PC-3 (cell line): Measurements from ENCODE around the gene EXOC7. TPM values are rescaled to one million over a fixed set of nuclear protein-coding genes. Genes with fewer than 3 reads are reported as not detected.
"Not testable (repeated sequence)": the region's sequence is repeated elsewhere in the genome, so short reads cannot be mapped to it uniquely, and the experiment has no call there.

ENCODE experiments used
- ATAC-seq: fragments of 200-7000 bp; cut with Tn5 transposase; 2 replicates; pipeline ENCODE4 v1.9.1; 2020; ENCODE audit warnings: mild to moderate bottlenecking, moderate library complexity
- BruUV-seq: library from RNA; stranded (reverse); fragments of 400-500 nt; replicated peaks from 2 replicates; lab custom pipeline; 2021; lab: Mats Ljungman, UMichigan
- CTCF ChIA-PET: fragments of 300-600 bp; sonication (Branson Sonifier 250); formaldehyde crosslinking; loops from one replicate; lab custom pipeline; 2022; ENCODE audit warnings: antibody characterized with exemption; lab: Charles Lee
- POLR2A ChIA-PET: fragments of 300-600 bp; sonication (Branson Sonifier 250); formaldehyde crosslinking; loops from one replicate; lab custom pipeline; 2022; ENCODE audit warnings: antibody characterized with exemption; ENCODE audit not compliant: unreplicated experiment; lab: Charles Lee
- DNase-seq: peaks from one replicate; pipeline ENCODE4 v3.0.0-alpha.2; 2015
- H2AFZ ChIP-seq: fragments of 300-600 bp; sonication (generic); 2 replicates; pipeline ENCODE4 v1.6.0; 2016; ENCODE audit warnings: antibody characterized with exemption, low read length
- H3F3A ChIP-seq: fragments of 300-600 bp; sonication (generic); one replicate; pipeline ENCODE4 v1.6.0; 2017; ENCODE audit warnings: antibody characterized with exemption, low read length, control low read depth, mild to moderate bottlenecking; ENCODE audit not compliant: unreplicated experiment
- H3K27ac ChIP-seq: fragments of 300-600 bp; sonication (generic); 2 replicates; pipeline ENCODE4 v1.5.1; 2016; ENCODE audit warnings: mild to moderate bottlenecking, low read length
- H3K27me3 ChIP-seq: fragments of 300-600 bp; sonication (generic); 2 replicates; pipeline ENCODE4 v1.6.1; 2016; ENCODE audit warnings: low read length, mixed read lengths
- H3K36me3 ChIP-seq: fragments of 300-600 bp; sonication (generic); 2 replicates; pipeline ENCODE4 v1.6.1; 2016; ENCODE audit warnings: low read depth, mixed run types, low read length, mixed read lengths
- H3K4me1 ChIP-seq: fragments of 300-600 bp; sonication (generic); 2 replicates; pipeline ENCODE4 v1.5.1; 2016; ENCODE audit warnings: low read length; ENCODE audit not compliant: insufficient read depth
- H3K4me2 ChIP-seq: fragments of 300-600 bp; sonication (generic); 2 replicates; pipeline ENCODE4 v1.6.0; 2016; ENCODE audit warnings: low read length
- H3K4me3 ChIP-seq: fragments of 300-600 bp; sonication (generic); 2 replicates; pipeline ENCODE4 v1.5.1; 2016; ENCODE audit warnings: mild to moderate bottlenecking, low read length, mixed read lengths
- H3K79me2 ChIP-seq: fragments of 300-600 bp; sonication (generic); 2 replicates; pipeline ENCODE4 v1.6.1; 2017; ENCODE audit warnings: low read length, mixed read lengths
- H3K9ac ChIP-seq: fragments of 300-600 bp; sonication (generic); 2 replicates; pipeline ENCODE4 v1.6.0; 2016; ENCODE audit warnings: mild to moderate bottlenecking, low read length
- H3K9me2 ChIP-seq: fragments of 300-600 bp; sonication (generic); replicated peaks from 2 replicates; pipeline ENCODE4 v1.6.1; 2016; ENCODE audit warnings: mixed run types, low read length, mixed read lengths
- H3K9me3 ChIP-seq: fragments of 300-600 bp; sonication (generic); 2 replicates; pipeline ENCODE4 v1.6.1; 2016; ENCODE audit warnings: low read length, mixed read lengths
- H4K20me1 ChIP-seq: fragments of 300-600 bp; sonication (generic); 2 replicates; pipeline ENCODE4 v1.6.1; 2016; ENCODE audit warnings: low read length, mixed read lengths
- EZH2 ChIP-seq: fragments of 300-600 bp; sonication (generic); IDR thresholded peaks from one replicate; pipeline ENCODE4 v1.6.1; 2017; ENCODE audit warnings: antibody characterized with exemption, mild to moderate bottlenecking, low read length; ENCODE audit not compliant: unreplicated experiment
- EZH2phosphoT487 ChIP-seq: fragments of 300-600 bp; sonication (generic); IDR thresholded peaks from 2 replicates; pipeline ENCODE4 v1.6.1; 2018; ENCODE audit warnings: mild to moderate bottlenecking, antibody characterized with exemption, low read length, borderline replicate concordance
- intact Hi-C: fragments of 100-400 bp; cut with micrococcal nuclease; formaldehyde crosslinking; loops from 2 replicates; pipeline ENCODE4 v1.9.0; 2023
- total RNA-seq: library from RNA; depleted of rRNA; stranded (reverse); fragments of >200 nt; gene quantifications from 2 replicates; pipeline ENCODE4 v1.2.3, GENCODE V29; 2014
- TF ChIP-seq, protein P1 (sequence below): fragments of 300-600 bp; sonication (generic); conservative IDR thresholded peaks from 2 replicates; pipeline ENCODE4 v1.5.1; 2017; ENCODE audit warnings: antibody characterized with exemption, low read depth, mild to moderate bottlenecking, low read length

The EXOC7 gene
- total RNA-seq, 1 experiment from 2014 or later = 153 TPM

DNA sequence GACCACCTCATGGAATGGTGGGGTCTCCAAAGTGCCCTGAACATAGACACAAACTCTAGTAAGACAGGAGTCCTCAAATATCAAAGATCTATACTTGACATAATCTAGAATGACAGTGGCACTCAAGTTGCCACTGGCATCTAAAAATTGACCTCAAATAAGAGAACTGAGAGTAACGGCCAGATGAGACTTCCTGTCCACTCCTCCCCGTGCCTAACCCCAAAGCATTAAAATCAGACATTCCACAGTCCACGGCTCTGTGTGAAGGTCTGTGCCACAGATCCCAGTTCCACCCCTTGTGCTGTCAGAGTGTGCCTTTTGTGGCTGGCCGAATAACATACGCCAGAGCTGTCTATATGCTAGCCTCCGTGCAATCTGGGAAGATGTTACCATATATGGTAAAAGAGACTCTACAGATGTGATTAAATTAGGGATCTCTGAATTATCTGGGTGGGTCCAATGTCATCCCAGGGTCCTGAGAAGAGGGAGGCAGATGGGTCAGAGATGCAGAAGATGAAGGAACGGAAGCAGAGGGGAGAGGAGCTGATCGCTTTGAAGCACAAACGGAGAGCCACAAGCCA is 55.5 kb downstream of the EXOC7 start:
- TF ChIP-seq EZH2phosphoT487 = no peak
- TF ChIP-seq, protein P1, sequence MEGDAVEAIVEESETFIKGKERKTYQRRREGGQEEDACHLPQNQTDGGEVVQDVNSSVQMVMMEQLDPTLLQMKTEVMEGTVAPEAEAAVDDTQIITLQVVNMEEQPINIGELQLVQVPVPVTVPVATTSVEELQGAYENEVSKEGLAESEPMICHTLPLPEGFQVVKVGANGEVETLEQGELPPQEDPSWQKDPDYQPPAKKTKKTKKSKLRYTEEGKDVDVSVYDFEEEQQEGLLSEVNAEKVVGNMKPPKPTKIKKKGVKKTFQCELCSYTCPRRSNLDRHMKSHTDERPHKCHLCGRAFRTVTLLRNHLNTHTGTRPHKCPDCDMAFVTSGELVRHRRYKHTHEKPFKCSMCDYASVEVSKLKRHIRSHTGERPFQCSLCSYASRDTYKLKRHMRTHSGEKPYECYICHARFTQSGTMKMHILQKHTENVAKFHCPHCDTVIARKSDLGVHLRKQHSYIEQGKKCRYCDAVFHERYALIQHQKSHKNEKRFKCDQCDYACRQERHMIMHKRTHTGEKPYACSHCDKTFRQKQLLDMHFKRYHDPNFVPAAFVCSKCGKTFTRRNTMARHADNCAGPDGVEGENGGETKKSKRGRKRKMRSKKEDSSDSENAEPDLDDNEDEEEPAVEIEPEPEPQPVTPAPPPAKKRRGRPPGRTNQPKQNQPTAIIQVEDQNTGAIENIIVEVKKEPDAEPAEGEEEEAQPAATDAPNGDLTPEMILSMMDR = no peak
- no peak for TF ChIP-seq EZH2
- H3K27me3 ChIP-seq = no peaks in the 10 kb centered on the region
- no peaks in the 10 kb centered on the region for H4K20me1 ChIP-seq

GRCh38 chr17:76046064-76046463 is 57.5 kb downstream of the EXOC7 start:
- no peak for ATAC-seq
- CTCF ChIA-PET = no interaction called here

More for the DNA sequence above, 55.5 kb downstream of the EXOC7 start:
- ATAC-seq (no peak), DNase-seq (no peak)
- H3F3A ChIP-seq = no peaks in the 10 kb centered on the region
- intact Hi-C loops = no loop called here
- ChIA-PET POLR2A (no interaction called here), CTCF (interaction anchor here (0.6 kb wide), 1 partner anchor 1187 kb away, joined by 5 read pairs; no protein-coding TSS in a partner anchor)
- no TSS peak for BruUV-seq
- H3K27ac ChIP-seq = no peak overlapping the region
- H2AFZ ChIP-seq = no peak overlapping the region
- peaks cover 12% of the 10 kb centered on the region; the same call in 1 of the 2 replicates for H3K79me2 ChIP-seq
- H3K9me3 ChIP-seq = no peaks in the 10 kb centered on the region
- H3K4me2 ChIP-seq = no peak overlapping the region
- H3K4me3 ChIP-seq = no peak overlapping the region
- H3K36me3 ChIP-seq = peaks cover 77% of the 10 kb centered on the region
- H3K4me1 ChIP-seq = peaks cover 19% of the 10 kb centered on the region
- H3K9me2 ChIP-seq = no peaks in the 10 kb centered on the region
- H3K9ac ChIP-seq = no peak overlapping the region

GRCh38 chr17:76044475-76045007 is 59.0 kb downstream of the EXOC7 start:
- CTCF ChIA-PET, H3K79me2 ChIP-seq, H3K4me1 ChIP-seq: not testable (repeated sequence)

More at GRCh38 chr17:76046064-76046463, 57.5 kb downstream of the EXOC7 start:
- no TSS peak for BruUV-seq
- Histone ChIP-seq H3K27me3 (no peaks in the 10 kb centered on the region), H3K4me1 (peaks cover 6% of the 10 kb centered on the region), H3K27ac (no peak overlapping the region), H3K4me3 (no peak overlapping the region), H3K9me2 (no peaks in the 10 kb centered on the region), H3K9me3 (no peaks in the 10 kb centered on the region), H3F3A (no peaks in the 10 kb centered on the region), H2AFZ (no peak overlapping the region), H3K79me2 (0 out of 2 replicates have a peak, but pooled peaks cover 4% of the 10 kb centered on the region), H3K36me3 (peaks cover 87% of the 10 kb centered on the region), H4K20me1 (no peaks in the 10 kb centered on the region), H3K9ac (no peak overlapping the region), H3K4me2 (no peak overlapping the region)
- intact Hi-C loops = no loop called here
- DNase-seq = no peak
- TF ChIP-seq EZH2phosphoT487 = no peak
- TF ChIP-seq, protein P1 = no peak
- no peak for TF ChIP-seq EZH2
- POLR2A ChIA-PET = no interaction called here

DNA sequence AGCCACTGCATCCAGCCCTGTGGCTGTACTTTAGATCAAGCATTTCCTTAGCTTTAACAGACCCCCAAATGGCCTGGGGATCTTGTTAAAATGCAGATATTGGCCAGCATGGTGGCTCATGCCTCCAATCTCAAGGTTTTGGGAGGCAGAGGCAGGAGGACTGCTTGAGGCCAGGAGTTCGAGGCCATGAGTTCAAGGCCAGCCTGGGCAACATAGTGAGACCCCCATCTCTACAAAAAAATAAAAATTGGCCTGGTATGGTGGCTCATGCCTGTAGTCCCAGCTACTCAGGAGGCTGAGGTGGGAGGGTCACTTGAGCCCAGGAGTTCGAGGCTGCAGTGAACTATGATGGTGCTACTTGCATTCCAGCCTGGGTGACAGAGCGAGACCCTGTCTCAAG is 60.7 kb downstream of the EXOC7 start:
- H3K27ac ChIP-seq, intact Hi-C loops, H3K9me3 ChIP-seq, H3K4me1 ChIP-seq, CTCF ChIA-PET, H3K4me2 ChIP-seq, H2AFZ ChIP-seq, H3K79me2 ChIP-seq, H3K27me3 ChIP-seq, H3F3A ChIP-seq, DNase-seq, BruUV-seq, H4K20me1 ChIP-seq, H3K4me3 ChIP-seq, H3K9me2 ChIP-seq, H3K9ac ChIP-seq, POLR2A ChIA-PET, ATAC-seq: not testable (repeated sequence)
- peaks cover 84% of the 10 kb centered on the region for H3K36me3 ChIP-seq

More at GRCh38 chr17:76044475-76045007, 59.0 kb downstream of the EXOC7 start:
- H3K9me3 ChIP-seq, H3K27me3 ChIP-seq, H3F3A ChIP-seq, H3K4me3 ChIP-seq, BruUV-seq, POLR2A ChIA-PET, H2AFZ ChIP-seq, intact Hi-C loops, H3K9ac ChIP-seq, H3K4me2 ChIP-seq, ATAC-seq, H3K9me2 ChIP-seq, H4K20me1 ChIP-seq, DNase-seq, H3K27ac ChIP-seq: not testable (repeated sequence)
- peaks cover 87% of the 10 kb centered on the region for H3K36me3 ChIP-seq
